Choroid plexus epithelial cell (primary cell): ENCODE results near the gene SLC12A5.

Experiments
- DNase-seq: peaks from one replicate; pipeline ENCODE4 v3.0.0-alpha.2; 2010; ENCODE audit warnings: low read depth
- H3K4me3 ChIP-seq: 2 replicates; pipeline ENCODE4 v1.5.1; 2011; ENCODE audit warnings: low read depth, mild to moderate bottlenecking, control low read depth, low read length, moderate library complexity
- CTCF ChIP-seq: conservative IDR thresholded peaks from 2 replicates; pipeline ENCODE4 v1.5.1; 2011; ENCODE audit warnings: low read depth, mild to moderate bottlenecking, control low read depth, inconsistent platforms, low read length, moderate library complexity

Gene SLC12A5

GRCh38 chr20:46046588-46047310, 17.7 kb downstream of the SLC12A5 start:
- no peak for TF ChIP-seq CTCF
- DNase-seq, result no peak
- no peak overlapping the region for H3K4me3 ChIP-seq

GRCh38 chr20:46047821-46048220, 18.8 kb downstream of the SLC12A5 start:
- TF ChIP-seq CTCF, result no peak
- H3K4me3 ChIP-seq, result no peak overlapping the region
- DNase-seq, result no peak

- H3K4me3 ChIP-seq, result no peak overlapping the region
- no peak for DNase-seq
- TF ChIP-seq CTCF, result no peak
Measured at GRCh38 chr20:46049190-46049589, 20.2 kb downstream of the SLC12A5 start.

- TF ChIP-seq CTCF, result no peak
- H3K4me3 ChIP-seq, result no peak overlapping the region
- no peak for DNase-seq
Measured at GRCh38 chr20:46049815-46050214, 20.8 kb downstream of the SLC12A5 start.

GRCh38 chr20:46050444-46050843, 21.4 kb downstream of the SLC12A5 start:
- no peak for TF ChIP-seq CTCF
- no peak overlapping the region for H3K4me3 ChIP-seq
- no peak for DNase-seq

GRCh38 chr20:46050885-46051284, 21.9 kb downstream of the SLC12A5 start:
- no peak for TF ChIP-seq CTCF
- DNase-seq, result no peak
- no peak overlapping the region for H3K4me3 ChIP-seq
